Tibial nerve (tissue), 4 donors: Measurements from ENCODE around the gene DMBX1. TPM values are rescaled to one million over a fixed set of nuclear protein-coding genes. Genes with fewer than 3 reads are reported as not detected.
A peak's percentile ranks its signal among the peaks of the same experiment; 100 is the strongest.

Experiments
- DNase-seq, 2 donors: peaks; one replicate each; pipeline ENCODE4 v3.0.0-alpha.2; 2019; ENCODE audit warnings: low spot score in 2 of 2
- H3K27ac ChIP-seq, 4 donors: fragments of 200-600 bp; sonication (generic) in 3 of 4; one replicate each; pipeline ENCODE4 v1.5.1; 2017 to 2019; ENCODE audit warnings: mild to moderate bottlenecking in 1 of 4
- H3K27me3 ChIP-seq, 2 donors: fragments of 200-600 bp; sonication (generic) in 1 of 2; one replicate each; pipeline versions ENCODE4 v1.5.1 to v1.6.0; 2017 to 2019
- H3K36me3 ChIP-seq, 3 donors: fragments of 200-600 bp; sonication (generic); one replicate each; pipeline ENCODE4 v1.5.1; 2018 to 2019
- H3K4me1 ChIP-seq, 4 donors: fragments of 200-600 bp; sonication (generic) in 3 of 4; one replicate each; pipeline ENCODE4 v1.5.1; 2017 to 2019
- H3K4me3 ChIP-seq, 4 donors: fragments of 200-600 bp; sonication (generic) in 3 of 4; one replicate each; pipeline ENCODE4 v1.5.1; 2017 to 2019; ENCODE audit warnings: mild to moderate bottlenecking in 1 of 4, moderate library complexity in 1 of 4
- H3K9me3 ChIP-seq, 4 donors: fragments of 200-600 bp; sonication (generic) in 3 of 4; one replicate each; pipeline ENCODE4 v1.5.1; 2017 to 2019
- CTCF ChIP-seq, 5 experiments: fragments of 200-600 bp in 3 of 5; fragments of 450-650 bp in 2 of 5; sonication (generic) in 3 of 5; IDR thresholded peaks; one replicate each; pipeline ENCODE4 v1.5.1; 2016 to 2019; ENCODE audit warnings: antibody characterized with exemption in 5 of 5, mild to moderate bottlenecking in 3 of 5, moderate library complexity in 2 of 5
- EP300 ChIP-seq, 2 donors: sonication (generic); formaldehyde crosslinking; IDR thresholded peaks; one replicate each; pipeline ENCODE4 v1.6.1; 2017; ENCODE audit warnings: antibody characterized with exemption in 2 of 2, mild to moderate bottlenecking in 1 of 2
- POLR2A ChIP-seq, 2 donors: fragments of 450-650 bp; IDR thresholded peaks; one replicate each; pipeline ENCODE4 v1.6.1; 2017; ENCODE audit warnings: antibody characterized with exemption in 2 of 2, mild to moderate bottlenecking in 2 of 2, moderate library complexity in 2 of 2
- WGBS, 2 donors: methylation state at CpG; one replicate each; pipeline ENCODE4 v1.1.5; 2018; 5-methylcytosine and 5-hydroxymethylcytosine counted together
- total RNA-seq, 4 donors: library from RNA; depleted of rRNA; stranded (reverse); fragments of >200 nt; gene quantifications; one replicate each; pipeline ENCODE4 v1.1.0, GENCODE V29; 2016

DMBX1 gene
- total RNA-seq, 4 donors from 2014 or later = not detected

DNA sequence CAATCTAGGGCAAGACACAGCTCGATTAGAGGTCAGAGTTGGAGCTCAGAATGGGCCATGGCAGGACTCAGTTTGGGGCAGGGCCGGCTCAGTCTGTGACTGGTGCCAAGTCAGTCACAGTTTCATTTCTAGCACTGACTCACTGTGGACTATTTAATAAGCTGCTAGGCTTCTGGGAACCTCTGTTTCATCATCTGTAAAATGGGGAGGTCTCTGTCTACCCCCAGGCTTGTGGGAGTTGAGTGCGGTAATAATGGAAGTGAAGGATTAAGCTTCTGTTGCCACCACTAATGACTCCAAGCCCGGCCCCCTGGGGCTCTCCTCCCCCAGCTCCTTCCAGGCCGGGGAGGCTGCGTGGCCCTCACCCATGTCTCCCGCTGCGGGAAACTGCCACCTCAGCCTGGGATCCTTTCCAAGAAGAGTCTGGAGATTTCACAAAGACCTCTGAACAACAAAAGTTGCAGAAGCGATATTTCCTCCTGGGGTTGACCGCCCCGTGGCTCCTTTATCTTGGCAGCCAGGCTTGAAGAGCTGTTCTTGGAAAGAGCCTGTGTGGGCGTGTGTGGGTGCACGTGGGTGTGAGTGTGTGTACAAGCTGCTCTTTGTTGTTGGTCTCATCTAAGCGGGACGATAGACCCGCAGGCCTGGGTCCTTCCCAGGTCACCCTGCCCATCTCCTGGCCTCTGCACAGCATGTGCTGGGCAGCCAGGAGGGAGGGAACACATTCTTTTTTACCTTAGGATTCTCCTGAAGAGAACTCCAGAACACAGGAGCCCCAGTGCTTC, 32.7 kb downstream of the DMBX1 start:
- Histone ChIP-seq H3K36me3 (no peaks in the 10 kb centered on the region), H3K27ac (no peak overlapping the region), H3K4me3 (no peak overlapping the region), H3K9me3 (no peaks in the 10 kb centered on the region), H3K27me3 (peaks cover 0 to 38% of the 10 kb centered on the region in 2 donors), H3K4me1 (peaks cover 0 to 12% (median 0%) of the 10 kb centered on the region in 4 donors)
- peak in 1 of 2 donors; percentile 31 for TF ChIP-seq EP300 (IDR thresholded peaks at IDR 0.05)
- TF ChIP-seq CTCF (IDR thresholded peaks at IDR 0.05) = no peak
- DNase-seq = peak; percentile 32 to 45
- WGBS, 2 donors = 11 to 18% methylated on average over 16 of the region's 16 CpGs

DNA sequence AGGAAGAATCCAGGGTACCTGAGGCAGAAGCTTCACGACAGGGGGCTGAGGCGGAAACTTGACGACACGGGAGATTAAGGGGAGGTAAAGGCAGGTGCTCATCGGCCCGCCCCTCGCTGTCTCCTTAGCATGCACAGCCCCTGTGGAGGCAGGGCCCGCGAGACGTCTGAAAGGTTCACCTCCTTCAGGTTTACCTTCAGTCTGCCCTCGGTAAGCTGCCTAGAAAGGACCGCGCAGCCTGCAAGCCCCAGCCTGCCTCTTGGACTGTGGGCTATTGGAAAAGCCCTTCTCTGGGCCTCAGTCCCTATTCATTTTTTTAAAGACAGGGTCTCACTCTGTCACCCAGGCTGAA, 33.3 kb downstream of the DMBX1 start:
- H3K36me3 ChIP-seq = no peaks in the 10 kb centered on the region
- no peak for DNase-seq
- no peaks in the 10 kb centered on the region for H3K9me3 ChIP-seq
- peaks cover 0 to 32% of the 10 kb centered on the region in 2 donors for H3K27me3 ChIP-seq
- peaks cover 0 to 14% (median 0%) of the 10 kb centered on the region in 4 donors for H3K4me1 ChIP-seq
- H3K4me3 ChIP-seq = no peak overlapping the region
- WGBS, 2 donors = 61 to 74% methylated on average over 11 to 13 of the region's 13 CpGs
- H3K27ac ChIP-seq = no peak overlapping the region
- TF ChIP-seq EP300 (IDR thresholded peaks at IDR 0.05) (no peak), CTCF (IDR thresholded peaks at IDR 0.05) (no peak), POLR2A (IDR thresholded peaks at IDR 0.05) (no peak)

GRCh38 chr1:46523496-46524353, 34.1 kb downstream of the DMBX1 start:
- WGBS, 2 donors = 88 to 92% methylated on average over 11 of the region's 11 CpGs
- Histone ChIP-seq H3K9me3 (no peaks in the 10 kb centered on the region), H3K27ac (no peak overlapping the region), H3K27me3 (peaks cover 0 to 29% of the 10 kb centered on the region in 2 donors), H3K36me3 (no peaks in the 10 kb centered on the region), H3K4me3 (no peak overlapping the region), H3K4me1 (peaks cover 0 to 20% (median 0%) of the 10 kb centered on the region in 4 donors)
- DNase-seq = no peak
- no peak for TF ChIP-seq CTCF (IDR thresholded peaks at IDR 0.05)
- no peak for TF ChIP-seq EP300 (IDR thresholded peaks at IDR 0.05)
- TF ChIP-seq POLR2A (IDR thresholded peaks at IDR 0.05) = no peak

DNA sequence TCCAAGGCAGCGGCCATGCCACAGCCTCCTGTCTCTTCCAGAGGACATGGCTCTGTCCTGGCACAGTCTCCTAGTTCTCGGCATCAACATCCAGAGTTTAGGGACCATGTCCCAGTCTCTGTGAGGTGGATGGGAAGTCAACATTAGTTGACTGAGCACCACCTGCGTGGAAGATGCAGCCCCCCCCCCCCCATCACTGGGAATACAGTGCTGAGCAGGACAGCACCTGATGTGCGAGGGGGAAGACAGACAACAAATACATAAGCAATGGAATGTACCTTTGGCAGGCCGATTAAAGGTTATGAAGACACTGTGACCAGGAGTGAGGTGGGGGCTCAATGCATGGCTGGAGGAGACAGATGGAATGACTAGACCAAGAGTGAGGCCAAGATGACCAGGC, 35.2 kb downstream of the DMBX1 start:
- H3K9me3 ChIP-seq = no peaks in the 10 kb centered on the region
- H3K36me3 ChIP-seq = no peaks in the 10 kb centered on the region
- H3K27me3 ChIP-seq = peaks cover 0 to 34% of the 10 kb centered on the region in 2 donors
- no peak for TF ChIP-seq CTCF (IDR thresholded peaks at IDR 0.05)
- no peak for TF ChIP-seq POLR2A (IDR thresholded peaks at IDR 0.05)
- no peak for TF ChIP-seq EP300 (IDR thresholded peaks at IDR 0.05)
- WGBS, 2 donors = 82 to 85% methylated on average over 5 of the region's 5 CpGs
- no peak overlapping the region for H3K27ac ChIP-seq
- peaks cover 0 to 20% (median 0%) of the 10 kb centered on the region in 4 donors for H3K4me1 ChIP-seq
- H3K4me3 ChIP-seq = no peak overlapping the region
- DNase-seq = no peak
